PC-3 (cell line): ENCODE results near the gene TSGA10IP. TPM values are rescaled to one million over a fixed set of nuclear protein-coding genes. Genes with fewer than 3 reads are reported as not detected.
A peak's percentile ranks its signal among the peaks of the same experiment; 100 is the strongest.

Source experiments
- ATAC-seq: fragments of 200-7000 bp; cut with Tn5 transposase; 2 replicates; pipeline ENCODE4 v1.9.1; 2020; ENCODE audit warnings: mild to moderate bottlenecking, moderate library complexity
- BruUV-seq: library from RNA; stranded (reverse); fragments of 400-500 nt; replicated peaks from 2 replicates; lab custom pipeline; 2021; lab: Mats Ljungman, UMichigan
- CTCF ChIA-PET: fragments of 300-600 bp; sonication (Branson Sonifier 250); formaldehyde crosslinking; loops from one replicate; lab custom pipeline; 2022; ENCODE audit warnings: antibody characterized with exemption; lab: Charles Lee
- POLR2A ChIA-PET: fragments of 300-600 bp; sonication (Branson Sonifier 250); formaldehyde crosslinking; loops from one replicate; lab custom pipeline; 2022; ENCODE audit warnings: antibody characterized with exemption; ENCODE audit not compliant: unreplicated experiment; lab: Charles Lee
- DNase-seq: peaks from one replicate; pipeline ENCODE4 v3.0.0-alpha.2; 2015
- H2AFZ ChIP-seq: fragments of 300-600 bp; sonication (generic); 2 replicates; pipeline ENCODE4 v1.6.0; 2016; ENCODE audit warnings: antibody characterized with exemption, low read length
- H3F3A ChIP-seq: fragments of 300-600 bp; sonication (generic); one replicate; pipeline ENCODE4 v1.6.0; 2017; ENCODE audit warnings: antibody characterized with exemption, low read length, control low read depth, mild to moderate bottlenecking; ENCODE audit not compliant: unreplicated experiment
- H3K27ac ChIP-seq: fragments of 300-600 bp; sonication (generic); 2 replicates; pipeline ENCODE4 v1.5.1; 2016; ENCODE audit warnings: mild to moderate bottlenecking, low read length
- H3K27me3 ChIP-seq: fragments of 300-600 bp; sonication (generic); 2 replicates; pipeline ENCODE4 v1.6.1; 2016; ENCODE audit warnings: low read length, mixed read lengths
- H3K36me3 ChIP-seq: fragments of 300-600 bp; sonication (generic); 2 replicates; pipeline ENCODE4 v1.6.1; 2016; ENCODE audit warnings: low read depth, mixed run types, low read length, mixed read lengths
- H3K4me1 ChIP-seq: fragments of 300-600 bp; sonication (generic); 2 replicates; pipeline ENCODE4 v1.5.1; 2016; ENCODE audit warnings: low read length; ENCODE audit not compliant: insufficient read depth
- H3K4me2 ChIP-seq: fragments of 300-600 bp; sonication (generic); 2 replicates; pipeline ENCODE4 v1.6.0; 2016; ENCODE audit warnings: low read length
- H3K4me3 ChIP-seq: fragments of 300-600 bp; sonication (generic); 2 replicates; pipeline ENCODE4 v1.5.1; 2016; ENCODE audit warnings: mild to moderate bottlenecking, low read length, mixed read lengths
- H3K79me2 ChIP-seq: fragments of 300-600 bp; sonication (generic); 2 replicates; pipeline ENCODE4 v1.6.1; 2017; ENCODE audit warnings: low read length, mixed read lengths
- H3K9ac ChIP-seq: fragments of 300-600 bp; sonication (generic); 2 replicates; pipeline ENCODE4 v1.6.0; 2016; ENCODE audit warnings: mild to moderate bottlenecking, low read length
- H3K9me2 ChIP-seq: fragments of 300-600 bp; sonication (generic); replicated peaks from 2 replicates; pipeline ENCODE4 v1.6.1; 2016; ENCODE audit warnings: mixed run types, low read length, mixed read lengths
- H3K9me3 ChIP-seq: fragments of 300-600 bp; sonication (generic); 2 replicates; pipeline ENCODE4 v1.6.1; 2016; ENCODE audit warnings: low read length, mixed read lengths
- H4K20me1 ChIP-seq: fragments of 300-600 bp; sonication (generic); 2 replicates; pipeline ENCODE4 v1.6.1; 2016; ENCODE audit warnings: low read length, mixed read lengths
- EZH2 ChIP-seq: fragments of 300-600 bp; sonication (generic); IDR thresholded peaks from one replicate; pipeline ENCODE4 v1.6.1; 2017; ENCODE audit warnings: antibody characterized with exemption, mild to moderate bottlenecking, low read length; ENCODE audit not compliant: unreplicated experiment
- EZH2phosphoT487 ChIP-seq: fragments of 300-600 bp; sonication (generic); IDR thresholded peaks from 2 replicates; pipeline ENCODE4 v1.6.1; 2018; ENCODE audit warnings: mild to moderate bottlenecking, antibody characterized with exemption, low read length, borderline replicate concordance
- intact Hi-C: fragments of 100-400 bp; cut with micrococcal nuclease; formaldehyde crosslinking; loops from 2 replicates; pipeline ENCODE4 v1.9.0; 2023
- total RNA-seq: library from RNA; depleted of rRNA; stranded (reverse); fragments of >200 nt; gene quantifications from 2 replicates; pipeline ENCODE4 v1.2.3, GENCODE V29; 2014
- TF ChIP-seq, protein P1 (sequence below): fragments of 300-600 bp; sonication (generic); conservative IDR thresholded peaks from 2 replicates; pipeline ENCODE4 v1.5.1; 2017; ENCODE audit warnings: antibody characterized with exemption, low read depth, mild to moderate bottlenecking, low read length

The TSGA10IP gene
- total RNA-seq, 1 experiment from 2014 or later: not detected

DNA sequence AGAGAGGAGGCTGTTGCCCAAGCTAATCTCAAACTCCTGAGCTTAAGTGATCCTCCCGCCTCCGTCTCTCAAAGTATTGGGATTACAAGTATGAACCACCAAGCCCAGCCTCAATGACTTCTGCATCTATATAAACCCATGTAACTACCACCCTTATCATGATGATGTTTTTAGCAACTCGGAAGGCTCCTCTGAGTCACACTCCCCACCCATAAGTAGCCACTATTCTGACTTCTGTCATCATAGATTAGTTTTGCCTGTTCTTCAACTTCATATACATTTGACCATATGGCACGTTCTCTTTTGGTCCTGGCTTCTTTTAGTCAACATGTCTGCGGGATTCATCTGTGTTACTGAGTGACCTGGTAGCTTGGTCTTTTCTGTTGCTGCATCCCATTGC lies 38.7 kb upstream of the TSGA10IP start:
- H3K9ac ChIP-seq: no peak overlapping the region
- no peak overlapping the region for H3K4me3 ChIP-seq
- H3K27me3 ChIP-seq: no peaks in the 10 kb centered on the region
- H3F3A ChIP-seq: no peaks in the 10 kb centered on the region
- peaks cover 55% of the 10 kb centered on the region for H3K79me2 ChIP-seq
- intact Hi-C loops: no loop called here
- TF ChIP-seq EZH2: no peak
- TF ChIP-seq, protein P1, sequence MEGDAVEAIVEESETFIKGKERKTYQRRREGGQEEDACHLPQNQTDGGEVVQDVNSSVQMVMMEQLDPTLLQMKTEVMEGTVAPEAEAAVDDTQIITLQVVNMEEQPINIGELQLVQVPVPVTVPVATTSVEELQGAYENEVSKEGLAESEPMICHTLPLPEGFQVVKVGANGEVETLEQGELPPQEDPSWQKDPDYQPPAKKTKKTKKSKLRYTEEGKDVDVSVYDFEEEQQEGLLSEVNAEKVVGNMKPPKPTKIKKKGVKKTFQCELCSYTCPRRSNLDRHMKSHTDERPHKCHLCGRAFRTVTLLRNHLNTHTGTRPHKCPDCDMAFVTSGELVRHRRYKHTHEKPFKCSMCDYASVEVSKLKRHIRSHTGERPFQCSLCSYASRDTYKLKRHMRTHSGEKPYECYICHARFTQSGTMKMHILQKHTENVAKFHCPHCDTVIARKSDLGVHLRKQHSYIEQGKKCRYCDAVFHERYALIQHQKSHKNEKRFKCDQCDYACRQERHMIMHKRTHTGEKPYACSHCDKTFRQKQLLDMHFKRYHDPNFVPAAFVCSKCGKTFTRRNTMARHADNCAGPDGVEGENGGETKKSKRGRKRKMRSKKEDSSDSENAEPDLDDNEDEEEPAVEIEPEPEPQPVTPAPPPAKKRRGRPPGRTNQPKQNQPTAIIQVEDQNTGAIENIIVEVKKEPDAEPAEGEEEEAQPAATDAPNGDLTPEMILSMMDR: no peak
- TF ChIP-seq EZH2phosphoT487: no peak
- ChIA-PET CTCF (interaction anchor here (0.6 kb wide), 1 partner anchor 18 kb away, joined by 4 read pairs; the partner anchor contains the start of gene FIBP), POLR2A (no interaction called here)
- DNase-seq: peak; percentile 54
- H2AFZ ChIP-seq: no peak overlapping the region
- no peak overlapping the region for H3K27ac ChIP-seq
- peak overlapping the region; percentile 9; the same call in 1 of the 2 replicates for H3K4me2 ChIP-seq
- no peaks in the 10 kb centered on the region for H3K9me2 ChIP-seq
- no peak for ATAC-seq
- H3K36me3 ChIP-seq: no peaks in the 10 kb centered on the region
- no peaks in the 10 kb centered on the region for H3K9me3 ChIP-seq
- peaks cover 65% of the 10 kb centered on the region for H3K4me1 ChIP-seq
- H4K20me1 ChIP-seq: no peaks in the 10 kb centered on the region
- BruUV-seq: no TSS peak

DNA sequence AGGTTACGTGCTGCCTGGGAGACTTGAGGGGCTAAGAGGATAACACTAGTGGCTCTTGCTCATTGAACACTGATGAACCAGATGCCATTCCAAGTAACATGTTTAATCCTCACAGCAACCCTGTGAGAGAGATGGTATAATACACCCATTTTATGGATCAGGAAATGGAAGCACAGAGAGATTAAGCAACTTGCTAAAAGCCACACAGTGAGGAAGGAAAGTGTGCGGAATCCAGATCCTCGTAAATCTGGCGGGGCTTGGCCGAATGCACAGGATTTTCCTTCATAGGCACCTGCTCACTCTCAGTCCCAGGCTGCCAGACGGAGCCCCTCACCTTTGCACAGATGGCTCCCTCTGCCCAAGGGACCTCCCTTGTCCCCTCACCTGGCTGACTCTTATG lies 37.4 kb upstream of the TSGA10IP start:
- ChIA-PET POLR2A (no interaction called here), CTCF (no interaction called here)
- no TSS peak for BruUV-seq

More for the DNA sequence above, 37.4 kb upstream of the TSGA10IP start:
- DNase-seq: no peak
- no peaks in the 10 kb centered on the region for H3F3A ChIP-seq
- no peaks in the 10 kb centered on the region for H4K20me1 ChIP-seq
- H3K4me3 ChIP-seq: no peak overlapping the region
- H3K27ac ChIP-seq: no peak overlapping the region
- TF ChIP-seq EZH2 (no peak), EZH2phosphoT487 (no peak)
- TF ChIP-seq, protein P1: no peak
- no peak for ATAC-seq
- H3K79me2 ChIP-seq: peaks cover 43% of the 10 kb centered on the region
- intact Hi-C loops: no loop called here
- H3K4me2 ChIP-seq: no peak overlapping the region
- H3K9me3 ChIP-seq: no peaks in the 10 kb centered on the region
- H3K27me3 ChIP-seq: no peaks in the 10 kb centered on the region
- no peak overlapping the region for H3K9ac ChIP-seq
- H3K9me2 ChIP-seq: no peaks in the 10 kb centered on the region
- peaks cover 63% of the 10 kb centered on the region for H3K4me1 ChIP-seq
- no peaks in the 10 kb centered on the region for H3K36me3 ChIP-seq
- no peak overlapping the region for H2AFZ ChIP-seq
